ENCODE results near the gene C2CD5. TPM values are rescaled to one million over a fixed set of nuclear protein-coding genes. Genes with fewer than 3 reads are reported as not detected.

The C2CD5 gene
- total and polyA plus RNA-seq, 8 donors: 34.4 to 98.3 (median 75.6) TPM

- TF ChIP-seq CTCF (IDR thresholded peaks at IDR 0.05): no peak
- H3K9me3 ChIP-seq: no peaks in the 10 kb centered on the region
- no peaks in the 10 kb centered on the region for H3K27me3 ChIP-seq
- H3K4me3 ChIP-seq: no peak overlapping the region
- H3K4me1 ChIP-seq: no peaks in the 10 kb centered on the region
- peaks cover 0 to 49% of the 10 kb centered on the region in 2 donors for H3K36me3 ChIP-seq
- no peak for DNase-seq
- intact Hi-C loops (cut with DNase I): no loop called here
- no peak overlapping the region for H3K27ac ChIP-seq
- no peak for ATAC-seq
Measured at GRCh38 chr12:22525426-22525825, 18.9 kb downstream of the C2CD5 start.

GRCh38 chr12:22518998-22519397, 25.3 kb downstream of the C2CD5 start:
- DNase-seq: peak in 1 of 4 donors; percentile 17
- no peak for ATAC-seq
- no peak overlapping the region for H3K4me3 ChIP-seq
- H3K27ac ChIP-seq: no peak overlapping the region
- H3K36me3 ChIP-seq: peaks cover 0 to 31% of the 10 kb centered on the region in 2 donors
- intact Hi-C loops (cut with DNase I): no loop called here
- H3K9me3 ChIP-seq: no peaks in the 10 kb centered on the region
- TF ChIP-seq CTCF (IDR thresholded peaks at IDR 0.05): no peak
- no peaks in the 10 kb centered on the region for H3K27me3 ChIP-seq
- H3K4me1 ChIP-seq: no peaks in the 10 kb centered on the region

GRCh38 chr12:22518060-22518719, 26.2 kb downstream of the C2CD5 start:
- no peak overlapping the region for H3K4me3 ChIP-seq
- TF ChIP-seq CTCF (IDR thresholded peaks at IDR 0.05): no peak
- no peak overlapping the region for H3K27ac ChIP-seq
- no peaks in the 10 kb centered on the region for H3K27me3 ChIP-seq
- ATAC-seq: peak; percentile 48
- peak in 1 of 4 donors; percentile 17 for DNase-seq
- intact Hi-C loops (cut with DNase I): no loop called here
- H3K36me3 ChIP-seq: peaks cover 0 to 24% of the 10 kb centered on the region in 2 donors
- H3K9me3 ChIP-seq: no peaks in the 10 kb centered on the region
- no peaks in the 10 kb centered on the region for H3K4me1 ChIP-seq

GRCh38 chr12:22514875-22515274, 29.5 kb downstream of the C2CD5 start:
- no peaks in the 10 kb centered on the region for H3K4me1 ChIP-seq
- no peaks in the 10 kb centered on the region for H3K27me3 ChIP-seq
- no peak for TF ChIP-seq CTCF (IDR thresholded peaks at IDR 0.05)
- intact Hi-C loops (cut with DNase I): no loop called here
- H3K27ac ChIP-seq: no peak overlapping the region
- DNase-seq (no peak), ATAC-seq (no peak)
- no peak overlapping the region for H3K4me3 ChIP-seq
- H3K36me3 ChIP-seq: peaks cover 0 to 10% of the 10 kb centered on the region in 2 donors
- H3K9me3 ChIP-seq: no peaks in the 10 kb centered on the region

- intact Hi-C loops (cut with DNase I): no loop called here
- ATAC-seq: no peak
- no peak for TF ChIP-seq CTCF (IDR thresholded peaks at IDR 0.05)
- Histone ChIP-seq H3K9me3 (no peaks in the 10 kb centered on the region), H3K27me3 (no peaks in the 10 kb centered on the region), H3K4me1 (no peaks in the 10 kb centered on the region), H3K36me3 (peaks cover 0 to 27% of the 10 kb centered on the region in 2 donors), H3K4me3 (no peak overlapping the region), H3K27ac (no peak overlapping the region)
- no peak for DNase-seq
Measured at GRCh38 chr12:22505826-22506225, 38.5 kb downstream of the C2CD5 start.
